ENCODE results near the gene HOXD10. TPM values are rescaled to one million over a fixed set of nuclear protein-coding genes. Genes with fewer than 3 reads are reported as not detected.

HOXD10 gene
- total RNA-seq, 2 experiments from 2014 or later, result not detected

GRCh38 chr2:176148751-176149421, 32.3 kb downstream of the HOXD10 start:
- intact Hi-C loops (cut with micrococcal nuclease; ENCODE audit: unreplicated experiment), result no loop called here
- CTCF ChIA-PET (ENCODE audit: unreplicated experiment), result no interaction called here
- Histone ChIP-seq H3K27ac (ENCODE audit: low read depth, low read length, poor library complexity, severe bottlenecking) (no peak overlapping the region), H3K36me3 (ENCODE audit: insufficient read depth, low read length) (no peaks in the 10 kb centered on the region), H3K4me1 (ENCODE audit: insufficient read depth, low read length, poor library complexity, severe bottlenecking) (no peaks in the 10 kb centered on the region), H3K9me3 (ENCODE audit: low read length) (no peaks in the 10 kb centered on the region), H3K4me3 (ENCODE audit: low read depth, low read length, poor library complexity, severe bottlenecking) (no peak overlapping the region), H3K79me2 (ENCODE audit: insufficient read depth, low read depth, low read length) (no peaks in the 10 kb centered on the region), H2AFZ (ENCODE audit: low read length) (no peak overlapping the region), H4K20me1 (ENCODE audit: insufficient read depth, low read length) (no peaks in the 10 kb centered on the region), H3K4me2 (ENCODE audit: low read length) (no peak overlapping the region), H3K9me2 (ENCODE audit: insufficient read depth, low read length) (no peaks in the 10 kb centered on the region)
- no peak for DNase-seq (ENCODE audit: low spot score)
- no peak for TF ChIP-seq CTCF (conservative IDR thresholded peaks at IDR 0.05; ENCODE audit: low read length)
- TF ChIP-seq EZH2phosphoT487 (IDR thresholded peaks at IDR 0.05; ENCODE audit: borderline replicate concordance, low read depth, low read length), result no peak
- POLR2A ChIA-PET, result no interaction called here
- no TSS peak for BruUV-seq (replicated peaks)

- H3K4me1 ChIP-seq (ENCODE audit: insufficient read depth, low read length, poor library complexity, severe bottlenecking), result no peaks in the 10 kb centered on the region
- CTCF ChIA-PET (ENCODE audit: unreplicated experiment), result no interaction called here
- no peaks in the 10 kb centered on the region for H3K79me2 ChIP-seq (ENCODE audit: insufficient read depth, low read depth, low read length)
- no peak for TF ChIP-seq CTCF (conservative IDR thresholded peaks at IDR 0.05; ENCODE audit: low read length)
- no peak for TF ChIP-seq EZH2phosphoT487 (IDR thresholded peaks at IDR 0.05; ENCODE audit: borderline replicate concordance, low read depth, low read length)
- BruUV-seq (replicated peaks), result no TSS peak
- H3K4me2 ChIP-seq (ENCODE audit: low read length), result no peak overlapping the region
- H3K9me3 ChIP-seq (ENCODE audit: low read length), result no peaks in the 10 kb centered on the region
- H3K4me3 ChIP-seq (ENCODE audit: low read depth, low read length, poor library complexity, severe bottlenecking), result no peak overlapping the region
- H3K27ac ChIP-seq (ENCODE audit: low read depth, low read length, poor library complexity, severe bottlenecking), result no peak overlapping the region
- intact Hi-C loops (cut with micrococcal nuclease; ENCODE audit: unreplicated experiment), result no loop called here
- POLR2A ChIA-PET, result no interaction called here
- no peak for DNase-seq (ENCODE audit: low spot score)
- H3K9me2 ChIP-seq (ENCODE audit: insufficient read depth, low read length), result no peaks in the 10 kb centered on the region
- H3K36me3 ChIP-seq (ENCODE audit: insufficient read depth, low read length), result no peaks in the 10 kb centered on the region
- H4K20me1 ChIP-seq (ENCODE audit: insufficient read depth, low read length), result no peaks in the 10 kb centered on the region
- no peak overlapping the region for H2AFZ ChIP-seq (ENCODE audit: low read length)
Measured at GRCh38 chr2:176149481-176149938, 32.9 kb downstream of the HOXD10 start.

- POLR2A ChIA-PET, result no interaction called here
- intact Hi-C loops (cut with micrococcal nuclease; ENCODE audit: unreplicated experiment), result no loop called here
Measured at GRCh38 chr2:176149939-176150583, 33.5 kb downstream of the HOXD10 start.

More at GRCh38 chr2:176149939-176150583, 33.5 kb downstream of the HOXD10 start:
- H4K20me1 ChIP-seq (ENCODE audit: insufficient read depth, low read length), result no peaks in the 10 kb centered on the region
- H3K4me3 ChIP-seq (ENCODE audit: low read depth, low read length, poor library complexity, severe bottlenecking), result no peak overlapping the region
- no peaks in the 10 kb centered on the region for H3K9me3 ChIP-seq (ENCODE audit: low read length)
- H2AFZ ChIP-seq (ENCODE audit: low read length), result no peak overlapping the region
- H3K4me1 ChIP-seq (ENCODE audit: insufficient read depth, low read length, poor library complexity, severe bottlenecking), result no peaks in the 10 kb centered on the region
- BruUV-seq (replicated peaks), result no TSS peak
- no peaks in the 10 kb centered on the region for H3K36me3 ChIP-seq (ENCODE audit: insufficient read depth, low read length)
- H3K79me2 ChIP-seq (ENCODE audit: insufficient read depth, low read depth, low read length), result no peaks in the 10 kb centered on the region
- no peaks in the 10 kb centered on the region for H3K9me2 ChIP-seq (ENCODE audit: insufficient read depth, low read length)
- H3K4me2 ChIP-seq (ENCODE audit: low read length), result no peak overlapping the region
- TF ChIP-seq EZH2phosphoT487 (IDR thresholded peaks at IDR 0.05; ENCODE audit: borderline replicate concordance, low read depth, low read length), result no peak
- no peak for TF ChIP-seq CTCF (conservative IDR thresholded peaks at IDR 0.05; ENCODE audit: low read length)
- H3K27ac ChIP-seq (ENCODE audit: low read depth, low read length, poor library complexity, severe bottlenecking), result no peak overlapping the region
- CTCF ChIA-PET (ENCODE audit: unreplicated experiment), result no interaction called here
- DNase-seq (ENCODE audit: low spot score), result no peak
